ENCODE results near the gene POP5. TPM values are rescaled to one million over a fixed set of nuclear protein-coding genes. Genes with fewer than 3 reads are reported as not detected.

POP5 gene
- total RNA-seq, 5 donors from 2014 or later (not counting 1 experiment from before 2014, with no cell fraction given), result 40.6 to 69.0 (median 63.1) TPM

- Histone ChIP-seq H3K36me3 (ENCODE audit: control insufficient read depth in 2 of 2, extremely low read depth in 1 of 2, insufficient read depth in 1 of 2, low read length in 1 of 2) (no peaks in the 10 kb centered on the region), H3K4me3 (ENCODE audit: control insufficient read depth in 1 of 2, extremely low read depth in 1 of 2, low read length in 1 of 2) (peak overlapping the region; percentile 95 to 96), H3K27ac (ENCODE audit: low read length) (peak overlapping the region; percentile 83), H3K27me3 (replicated peaks in 1 of 2; ENCODE audit: control insufficient read depth in 2 of 2, extremely low read depth in 1 of 2, insufficient read depth in 2 of 2, low read length in 1 of 2) (no peaks in the 10 kb centered on the region), H3K9me3 (no peaks in the 10 kb centered on the region), H3K4me1 (ENCODE audit: control insufficient read depth in 1 of 2, extremely low read depth in 1 of 2, insufficient read depth in 2 of 2, low read length in 2 of 2) (peaks cover 6 to 20% of the 10 kb centered on the region in 2 experiments)
- ChIA-PET POLR2A (interaction anchor here in 1 of 2 donors (1.7 kb wide), 1 partner anchor 9 kb away, joined by 8 read pairs; no protein-coding TSS in a partner anchor), CTCF (no interaction called here)
- H3K4me1 Mint-ChIP-seq, result peaks cover 28 to 37% (median 29%) of the 10 kb centered on the region in 3 donors
- no peaks in the 10 kb centered on the region for H3K27me3 Mint-ChIP-seq
- no peaks in the 10 kb centered on the region for H3K36me3 Mint-ChIP-seq
- H3K4me3 Mint-ChIP-seq, result peak overlapping the region; percentile 100
- peak overlapping the region; percentile 99 for H3K27ac Mint-ChIP-seq
- no peaks in the 10 kb centered on the region for H3K9me3 Mint-ChIP-seq
- ATAC-seq (replicated peaks in 1 of 4) (no peak), DNase-seq (peak in 1 of 35 experiments; percentile 33)
- WGBS (ENCODE audit: insufficient coverage), result 71% methylated on average over 7 of the region's 19 CpGs
Measured at GRCh38 chr12:120529641-120530417, 51.4 kb downstream of the POP5 start.

- peak; percentile 65 to 87 (median 78) for DNase-seq
- Mint-ChIP-seq H3K4me3 (peak within 1 kb of the TSS; percentile 100), H3K4me1 (peaks cover 26 to 33% (median 27%) of the 10 kb centered on the region in 3 donors), H3K36me3 (no peaks in the 10 kb centered on the region), H3K27me3 (no peaks in the 10 kb centered on the region), H3K9me3 (no peaks in the 10 kb centered on the region), H3K27ac (peak within 1 kb of the TSS; percentile 99)
- ATAC-seq (replicated peaks in 1 of 4), result peak; percentile 96 to 97 (median 97)
- Histone ChIP-seq H3K4me1 (ENCODE audit: control insufficient read depth in 1 of 2, extremely low read depth in 1 of 2, insufficient read depth in 2 of 2, low read length in 2 of 2) (peaks cover 6 to 18% of the 10 kb centered on the region in 2 experiments), H3K27me3 (replicated peaks in 1 of 2; ENCODE audit: control insufficient read depth in 2 of 2, extremely low read depth in 1 of 2, insufficient read depth in 2 of 2, low read length in 1 of 2) (no peaks in the 10 kb centered on the region), H3K4me3 (ENCODE audit: control insufficient read depth in 1 of 2, extremely low read depth in 1 of 2, low read length in 1 of 2) (peak within 1 kb of the TSS; percentile 95 to 96), H3K27ac (ENCODE audit: low read length) (peak within 1 kb of the TSS; percentile 83), H3K36me3 (ENCODE audit: control insufficient read depth in 2 of 2, extremely low read depth in 1 of 2, insufficient read depth in 1 of 2, low read length in 1 of 2) (no peaks in the 10 kb centered on the region), H3K9me3 (no peaks in the 10 kb centered on the region)
- WGBS (ENCODE audit: insufficient coverage), result 0% methylated on average over 35 of the region's 38 CpGs
- POLR2A ChIA-PET, result interaction anchor here (0.5 to 1.7 kb wide), 9 partner anchors 9 to 238 kb away, joined by 3 to 8 read pairs (median 5); partner anchors contain the start of gene DYNLL1 (in 1 of the 2)
- CTCF ChIA-PET, result interaction anchor here in 1 of 2 donors (0.5 to 0.8 kb wide), 6 partner anchors 9 to 150 kb away, joined by 3 to 6 read pairs (median 4); no protein-coding TSS in a partner anchor
Measured at GRCh38 chr12:120528861-120529525, 52.2 kb downstream of the POP5 start, which contains the start of gene COQ5. Gene COQ5, minus strand, starts transcription at chr12:120529158. Its CDS starts 17 bp downstream, at chr12:120529141.

Other genes starting within 250 kb of the POP5 start
- under 1 TPM in 1 of 5 donors, not detected in 4; 0.15 TPM for gene MSI1, start 212.2 kb downstream of the POP5 start, total RNA-seq
- gene COX6A1, start 143.3 kb downstream of the POP5 start, total RNA-seq, result 100 to 1,000 TPM; 128 to 171 (median 163) TPM
- gene TRIAP1, start 135.0 kb downstream of the POP5 start, total RNA-seq, result 10 to 100 TPM; 15.9 to 24.0 (median 21.5) TPM
- 10 to 100 TPM; 15.9 to 47.2 (median 30.3) TPM for gene GATC, start 135.0 kb downstream of the POP5 start, total RNA-seq
- gene SRSF9, start 111.7 kb downstream of the POP5 start, total RNA-seq, result 100 to 1,000 TPM; 134 to 149 (median 135) TPM
- 10 to 100 TPM; 47.2 to 90.1 (median 75.5) TPM for gene DYNLL1, start 85.3 kb downstream of the POP5 start, total RNA-seq
- 10 to 100 TPM; 11.3 to 23.4 (median 21.5) TPM for gene COQ5, start 52.2 kb downstream of the POP5 start, total RNA-seq
- 100 to 1,000 TPM; 204 to 348 (median 222) TPM for gene RNF10, start 47.0 kb downstream of the POP5 start, total RNA-seq
- gene CABP1, start 59.2 kb upstream of the POP5 start, total RNA-seq, result not detected
- 10 to 100 TPM; 26.3 to 61.3 (median 55.3) TPM for gene MLEC, start 105.7 kb upstream of the POP5 start, total RNA-seq
- 10 to 100 TPM; 14.3 to 26.1 (median 22.6) TPM for gene UNC119B, start 129.1 kb upstream of the POP5 start, total RNA-seq
- 10 to 100 TPM in 4 of 5 donors, 1 to 10 TPM in 1; 7.5 to 22.5 (median 20.4) TPM for gene ACADS, start 144.4 kb upstream of the POP5 start, total RNA-seq

Measured in T-cell (primary cell).